Ovary (tissue), 9 donors: ENCODE results near the gene ALOX12. TPM values are rescaled to one million over a fixed set of nuclear protein-coding genes. Genes with fewer than 3 reads are reported as not detected.
"Not testable (repeated sequence)": the region's sequence is repeated elsewhere in the genome, so short reads cannot be mapped to it uniquely, and the experiment has no call there.

Experiments used
- DNase-seq, 5 donors: peaks; one replicate each; pipeline ENCODE4 v3.0.0-alpha.2; 2019 to 2020
- H3K27ac ChIP-seq, 2 donors: fragments of 200-600 bp; one replicate each; pipeline versions ENCODE4 v1.5.1 to v1.8.0; 2019 to 2022
- H3K27me3 ChIP-seq: fragments of 200-600 bp; one replicate; pipeline ENCODE4 v1.8.0; 2022
- H3K36me3 ChIP-seq: fragments of 200-600 bp; sonication (generic); one replicate; pipeline ENCODE4 v1.5.1; 2019
- H3K4me1 ChIP-seq: one replicate; pipeline ENCODE4 v1.8.1; 2013; ENCODE audit warnings: mild to moderate bottlenecking, moderate library complexity; ENCODE audit not compliant: insufficient read depth
- H3K4me3 ChIP-seq: fragments of 200-600 bp; sonication (generic); one replicate; pipeline ENCODE4 v1.5.1; 2017
- H3K9me3 ChIP-seq, 2 donors: fragments of 200-600 bp in 1 of 2; sonication (generic) in 1 of 2; one replicate each; pipeline versions ENCODE4 v1.5.1 to v1.8.1; 2013 to 2019; ENCODE audit warnings: mild to moderate bottlenecking in 1 of 2, moderate library complexity in 1 of 2
- CTCF ChIP-seq, 3 donors: fragments of 450-650 bp in 2 of 3; fragments of 200-600 bp in 1 of 3; IDR thresholded peaks; one replicate each; pipeline versions ENCODE4 v1.5.1 to v1.8.0; 2016 to 2022; ENCODE audit warnings: antibody characterized with exemption in 3 of 3, mild to moderate bottlenecking in 1 of 3
- EP300 ChIP-seq: sonication (generic); formaldehyde crosslinking; IDR thresholded peaks from one replicate; pipeline ENCODE4 v1.6.1; 2017; ENCODE audit warnings: antibody characterized with exemption
- POLR2A ChIP-seq: fragments of 450-650 bp; IDR thresholded peaks from one replicate; pipeline ENCODE4 v1.6.1; 2017; ENCODE audit warnings: antibody characterized with exemption, mild to moderate bottlenecking, moderate library complexity
- WGBS, 3 donors: extraction: QIAGEN DNeasy Blood & Tissue Kit in 1 of 3; methylation state at CpG; one replicate each; pipeline versions ENCODE4 v1.1.5 to v1.1.7; 2013 to 2017; 5-methylcytosine and 5-hydroxymethylcytosine counted together
- intact Hi-C, 4 donors: fragments of 100-400 bp; cut with DNase I; formaldehyde crosslinking; loops; one replicate each; pipeline versions ENCODE4 v1.11.0 to v1.15.1; 2022 to 2023
- polyA plus RNA-seq, 2 donors: library from polyadenylated mRNA; stranded (reverse); fragments of 200-250 nt in 1 of 2; fragments of 350-450 nt in 1 of 2; fragmentation: Illumina TruSeq in 1 of 2; extraction: RNeasy Lipid Tissue Mini Kit (QIAGEN cat#74804) in 1 of 2; gene quantifications; one replicate each; pipeline ENCODE4 v1.2.3, GENCODE V29; 2013 to 2014
- total RNA-seq, 7 donors: library from RNA; depleted of rRNA in 2 of 7; stranded (reverse); fragments of >200 nt in 2 of 7; fragmentation: NEBNext Ultra II Directional in 3 of 7; extraction: Animal tissue kit (Norgen Biotek cat#: 25700) in 3 of 7; gene quantifications; one replicate each; pipeline versions ENCODE4 v1.1.0 to v1.2.4, GENCODE V29; 2016 to 2023
- donor health status: DM: no; HTN: no; CAD: no; lungs with moderate emphysema.
- donor health status: DM: no; HTN: no; CAD: no.
- donor health status: Bipolar disorder and iron deficiency.
- donor health status: DM: yes; HTN: yes; CAD: no.
- donor health status: DM: no; HTN: no; CAD: no.
- donor health status: DM: yes; HTN: yes; CAD: no.

The ALOX12 gene
- total and polyA plus RNA-seq, 9 donors = 0.05 to 0.74 (median 0.56) TPM; not detected in 5

GRCh38 chr17:6953689-6954088 is 42.2 kb upstream of the ALOX12 start:
- DNase-seq = no peak
- Histone ChIP-seq H3K4me1 (no peaks in the 10 kb centered on the region), H3K4me3 (no peak overlapping the region), H3K36me3 (no peaks in the 10 kb centered on the region), H3K9me3 (no peaks in the 10 kb centered on the region), H3K27ac (no peak overlapping the region), H3K27me3 (no peaks in the 10 kb centered on the region)
- WGBS, 3 donors = 72 to 81% (median 74%) methylated on average over 5 of the region's 5 CpGs
- intact Hi-C loops = no loop called here
- TF ChIP-seq POLR2A (no peak), CTCF (IDR thresholded peaks at IDR 0.05) (no peak), EP300 (no peak)

- H3K27ac ChIP-seq = no peak overlapping the region
- H3K4me1 ChIP-seq = no peaks in the 10 kb centered on the region
- TF ChIP-seq EP300 (no peak), CTCF (IDR thresholded peaks at IDR 0.05) (no peak), POLR2A (no peak)
- no peaks in the 10 kb centered on the region for H3K9me3 ChIP-seq
- no peak overlapping the region for H3K4me3 ChIP-seq
- no peak for DNase-seq
- intact Hi-C loops = no loop called here
- no peaks in the 10 kb centered on the region for H3K27me3 ChIP-seq
- whole genome bisulfite sequencing, 3 donors = 82 to 88% (median 85%) methylated on average over 3 of the region's 3 CpGs
- H3K36me3 ChIP-seq = no peaks in the 10 kb centered on the region
Measured at GRCh38 chr17:6959700-6960099, 36.1 kb upstream of the ALOX12 start.

GRCh38 chr17:6969323-6969726 is 26.5 kb upstream of the ALOX12 start:
- no peak overlapping the region for H3K4me3 ChIP-seq
- H3K27ac ChIP-seq = no peak overlapping the region
- no peaks in the 10 kb centered on the region for H3K9me3 ChIP-seq
- no peak for TF ChIP-seq CTCF (IDR thresholded peaks at IDR 0.05)
- no peak for TF ChIP-seq POLR2A
- no peak for TF ChIP-seq EP300
- DNase-seq = no peak
- no peaks in the 10 kb centered on the region for H3K4me1 ChIP-seq
- no peaks in the 10 kb centered on the region for H3K36me3 ChIP-seq
- 79 to 84% (median 80%) methylated on average over 4 of the region's 4 CpGs for WGBS, 3 donors
- no peaks in the 10 kb centered on the region for H3K27me3 ChIP-seq
- intact Hi-C loops = no loop called here

GRCh38 chr17:6970992-6971391 is 24.9 kb upstream of the ALOX12 start:
- DNase-seq = no peak
- Histone ChIP-seq H3K4me3 (no peak overlapping the region), H3K27ac (no peak overlapping the region), H3K36me3 (no peaks in the 10 kb centered on the region), H3K9me3 (no peaks in the 10 kb centered on the region), H3K4me1 (no peaks in the 10 kb centered on the region), H3K27me3 (no peaks in the 10 kb centered on the region)
- WGBS, 3 donors = 81 to 86% (median 83%) methylated on average over 2 of the region's 2 CpGs
- TF ChIP-seq EP300 = no peak
- intact Hi-C loops = no loop called here

- 91 to 95% (median 94%) methylated on average over 5 of the region's 5 CpGs for WGBS, 3 donors
- not testable (repeated sequence) for DNase-seq
Measured at GRCh38 chr17:6979440-6979839, 16.4 kb upstream of the ALOX12 start.

GRCh38 chr17:6981426-6981825 is 14.4 kb upstream of the ALOX12 start:
- no peak for TF ChIP-seq POLR2A
- TF ChIP-seq EP300 = no peak
- 58 to 68% (median 62%) methylated on average over 1 of the region's 1 CpG for whole genome bisulfite sequencing, 3 donors

More at GRCh38 chr17:6979440-6979839, 16.4 kb upstream of the ALOX12 start:
- H3K4me1 ChIP-seq, H3K4me3 ChIP-seq, H3K9me3 ChIP-seq, H3K36me3 ChIP-seq, H3K27ac ChIP-seq, H3K27me3 ChIP-seq, intact Hi-C loops: not testable (repeated sequence)

More at GRCh38 chr17:6981426-6981825, 14.4 kb upstream of the ALOX12 start:
- Histone ChIP-seq H3K4me1 (peaks cover 2% of the 10 kb centered on the region), H3K36me3 (no peaks in the 10 kb centered on the region), H3K27me3 (no peaks in the 10 kb centered on the region), H3K27ac (no peak overlapping the region), H3K9me3 (no peaks in the 10 kb centered on the region), H3K4me3 (no peak overlapping the region)
- intact Hi-C loops = no loop called here
- DNase-seq = no peak
